GM19463 (cell line): Measurements from ENCODE around the gene CRLF2.
A peak's percentile ranks its signal among the peaks of the same experiment; 100 is the strongest.
"Not testable (repeated sequence)": the region's sequence is repeated elsewhere in the genome, so short reads cannot be mapped to it uniquely, and the experiment has no call there.

Experiments
- ATAC-seq: cut with Tn5 transposase; IDR thresholded peaks from one replicate; pipeline ENCODE4 v1.9.1; 2021; ENCODE audit warnings: mild to moderate bottlenecking, moderate library complexity; ENCODE audit not compliant: unreplicated experiment

The CRLF2 gene, protein sequence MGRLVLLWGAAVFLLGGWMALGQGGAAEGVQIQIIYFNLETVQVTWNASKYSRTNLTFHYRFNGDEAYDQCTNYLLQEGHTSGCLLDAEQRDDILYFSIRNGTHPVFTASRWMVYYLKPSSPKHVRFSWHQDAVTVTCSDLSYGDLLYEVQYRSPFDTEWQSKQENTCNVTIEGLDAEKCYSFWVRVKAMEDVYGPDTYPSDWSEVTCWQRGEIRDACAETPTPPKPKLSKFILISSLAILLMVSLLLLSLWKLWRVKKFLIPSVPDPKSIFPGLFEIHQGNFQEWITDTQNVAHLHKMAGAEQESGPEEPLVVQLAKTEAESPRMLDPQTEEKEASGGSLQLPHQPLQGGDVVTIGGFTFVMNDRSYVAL

DNA sequence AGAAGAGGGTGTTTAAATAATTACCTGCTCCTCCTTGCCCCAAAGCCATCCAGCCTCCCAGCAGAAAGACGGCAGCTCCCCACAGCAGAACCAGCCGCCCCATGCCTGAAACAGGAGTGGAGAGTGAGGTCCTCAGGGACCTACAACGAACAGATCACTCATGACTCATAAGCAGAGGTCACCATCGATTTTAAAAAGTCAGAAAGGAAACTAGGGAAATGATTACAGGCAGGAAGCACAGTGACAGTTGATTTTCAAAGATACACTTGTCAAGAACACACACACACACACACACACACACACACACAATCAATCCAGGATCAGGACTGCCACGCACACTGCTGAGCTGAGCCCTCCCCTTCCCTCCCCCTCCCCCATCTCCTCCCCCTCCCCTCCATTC, at the start of gene CRLF2:
Gene CRLF2, minus strand, starts transcription at position 118 of the 400 bp plus-strand sequence. Its CDS starts 15 bp downstream, at position 103.
- peak; percentile 76 for ATAC-seq

DNA sequence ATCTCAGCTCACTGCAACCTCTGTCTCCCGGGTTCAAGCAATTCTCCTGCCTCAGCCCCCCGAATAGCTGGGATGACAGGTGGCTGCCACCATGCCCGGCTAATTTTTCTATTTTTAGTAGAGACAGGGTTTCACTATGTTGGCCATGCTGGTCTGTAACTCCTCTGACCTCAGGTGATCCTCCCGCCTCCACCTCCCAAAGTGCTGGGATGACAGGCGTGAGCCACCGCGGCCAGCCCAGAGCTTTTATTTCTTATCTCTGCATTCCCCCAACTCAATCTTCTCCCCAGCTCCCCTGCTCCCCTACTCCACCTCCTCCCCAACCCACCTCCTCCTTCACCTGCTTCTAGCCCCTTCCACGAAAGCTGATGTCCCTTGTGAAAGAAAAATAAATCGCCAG, 49.3 kb upstream of the CRLF2 start:
- not testable (repeated sequence) for ATAC-seq

DNA sequence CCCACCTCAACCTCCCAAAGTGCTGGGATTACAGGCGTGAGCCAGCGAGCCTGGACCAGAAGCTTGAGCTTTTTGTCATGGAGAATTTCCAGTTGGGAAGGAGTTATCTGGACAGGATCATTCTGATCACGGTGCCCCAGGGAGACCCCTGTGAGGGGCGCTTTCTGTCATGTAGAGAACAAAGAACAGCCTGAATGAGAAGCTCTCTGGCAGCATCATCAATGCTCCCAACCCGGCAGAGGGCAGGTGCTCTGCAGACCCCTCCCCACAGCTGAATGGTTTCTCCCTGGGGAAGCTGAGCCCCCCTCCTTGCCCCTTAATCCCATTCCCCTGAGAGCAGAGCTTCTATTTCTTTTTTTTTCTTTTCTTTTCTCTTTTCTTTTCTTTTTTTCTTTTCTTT, 48.8 kb upstream of the CRLF2 start:
- no peak for ATAC-seq

DNA sequence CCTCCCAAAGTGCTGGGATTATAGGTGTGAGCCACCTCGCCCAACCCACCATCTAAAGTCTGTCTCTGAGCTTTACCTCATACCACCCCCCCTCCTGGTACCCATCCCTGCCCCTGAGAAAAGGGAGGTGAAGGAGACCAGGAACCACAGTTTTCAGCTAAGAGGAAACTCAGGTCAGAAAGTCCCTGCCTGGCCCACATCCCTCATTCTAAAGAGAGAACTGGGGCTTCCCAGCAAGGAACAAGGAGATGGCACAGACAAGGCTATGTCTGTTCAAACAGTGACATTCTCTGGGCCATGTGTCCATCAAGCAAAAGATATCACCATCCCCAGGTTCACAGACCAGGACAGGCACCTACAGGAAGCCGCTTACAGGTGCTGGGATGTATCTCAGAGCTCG, 40.4 kb upstream of the CRLF2 start:
- no peak for ATAC-seq

DNA sequence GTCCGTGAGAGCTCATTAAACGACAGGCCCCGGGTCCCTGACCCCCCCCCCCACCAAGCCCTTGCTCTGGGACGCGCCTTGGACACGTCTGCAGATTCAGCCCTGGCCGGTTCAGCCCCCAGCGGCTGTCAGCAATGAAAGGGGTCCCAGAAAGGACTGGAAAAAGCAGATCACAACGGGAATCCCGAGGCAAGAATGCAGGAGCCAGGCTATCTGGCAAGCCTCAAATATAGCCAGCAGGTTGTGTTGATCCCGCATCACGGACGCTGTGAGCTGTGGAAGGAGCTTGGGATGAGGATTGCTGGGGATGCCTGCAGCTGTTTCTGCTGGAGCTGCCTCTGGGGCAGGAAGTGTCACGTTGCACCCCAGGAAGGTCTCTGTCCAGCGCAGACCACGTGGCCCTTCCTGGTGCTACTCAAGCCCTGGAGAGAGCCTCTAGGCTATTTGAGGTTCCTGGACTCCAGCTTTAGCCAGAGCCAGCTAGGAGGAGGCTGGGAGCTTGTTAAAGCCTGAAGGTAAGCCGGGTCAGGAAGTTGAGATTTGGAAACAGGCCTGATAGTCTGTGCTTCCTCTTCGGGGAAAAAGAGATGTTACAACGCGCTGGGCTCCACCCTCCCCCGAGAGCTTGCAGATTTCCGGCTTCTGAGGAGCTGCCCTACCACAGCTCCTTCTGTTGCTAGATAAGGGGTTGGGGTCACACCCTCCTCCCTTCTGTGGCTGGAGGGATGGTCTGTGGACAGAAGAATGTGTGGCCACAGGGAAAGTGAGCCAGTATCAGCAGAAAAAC, 36.8 kb upstream of the CRLF2 start:
- ATAC-seq: no peak

DNA sequence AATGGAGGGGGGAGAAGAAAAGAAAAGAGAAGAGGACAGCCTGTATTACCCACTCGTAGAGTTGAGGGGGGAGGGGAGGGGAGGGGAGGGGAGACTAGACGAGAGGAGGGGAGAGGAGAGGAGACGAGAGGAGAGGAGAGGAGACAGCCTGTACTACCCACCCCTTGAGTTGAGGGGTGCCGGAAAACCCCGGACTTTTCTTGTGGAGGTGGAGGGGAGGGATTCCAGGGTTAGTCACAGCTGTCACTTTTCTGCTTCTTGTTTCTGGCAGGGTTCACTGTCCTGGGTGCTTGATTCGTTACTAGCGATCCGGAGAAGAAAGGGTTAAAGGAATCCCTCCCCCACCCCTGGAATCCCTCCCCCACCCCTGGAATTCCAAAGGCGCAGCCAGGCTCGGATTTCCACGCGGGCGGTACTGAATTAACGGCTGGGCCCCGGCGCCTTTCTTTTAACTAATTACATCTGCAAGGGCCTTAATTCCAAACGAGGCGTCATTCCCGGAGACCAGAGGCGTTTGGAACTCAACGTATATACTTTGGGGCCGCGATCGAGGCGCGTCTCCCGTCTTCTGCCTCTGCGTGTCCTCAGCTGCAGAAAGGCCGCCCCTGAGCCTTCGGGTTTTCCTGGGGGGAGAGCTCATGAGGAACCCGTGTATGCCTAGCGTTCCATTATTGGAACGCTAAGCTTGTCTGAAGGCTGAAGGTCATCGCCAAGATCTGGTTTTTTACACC, 36.0 kb upstream of the CRLF2 start:
- peak; percentile 55 for ATAC-seq

DNA sequence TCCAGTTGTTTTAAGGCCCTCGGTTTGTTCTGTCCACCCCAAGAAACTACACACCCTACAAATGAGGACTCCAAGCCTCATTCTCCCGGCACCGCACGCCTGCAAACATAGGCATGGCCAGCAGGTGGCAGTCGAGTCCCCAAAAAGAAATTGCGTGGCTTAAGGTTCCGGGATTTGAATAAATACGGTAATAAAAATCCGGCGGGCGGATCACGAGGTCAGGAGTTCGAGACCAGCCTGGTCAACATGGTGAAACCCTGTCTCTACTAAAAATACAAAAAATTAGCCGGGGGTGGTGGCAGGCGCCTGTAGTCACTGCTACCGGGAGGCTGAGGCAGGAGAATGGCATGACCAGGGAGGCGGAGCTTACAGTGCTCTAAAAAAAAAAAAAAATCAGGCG, 34.4 kb upstream of the CRLF2 start:
- ATAC-seq: peak; percentile 44

DNA sequence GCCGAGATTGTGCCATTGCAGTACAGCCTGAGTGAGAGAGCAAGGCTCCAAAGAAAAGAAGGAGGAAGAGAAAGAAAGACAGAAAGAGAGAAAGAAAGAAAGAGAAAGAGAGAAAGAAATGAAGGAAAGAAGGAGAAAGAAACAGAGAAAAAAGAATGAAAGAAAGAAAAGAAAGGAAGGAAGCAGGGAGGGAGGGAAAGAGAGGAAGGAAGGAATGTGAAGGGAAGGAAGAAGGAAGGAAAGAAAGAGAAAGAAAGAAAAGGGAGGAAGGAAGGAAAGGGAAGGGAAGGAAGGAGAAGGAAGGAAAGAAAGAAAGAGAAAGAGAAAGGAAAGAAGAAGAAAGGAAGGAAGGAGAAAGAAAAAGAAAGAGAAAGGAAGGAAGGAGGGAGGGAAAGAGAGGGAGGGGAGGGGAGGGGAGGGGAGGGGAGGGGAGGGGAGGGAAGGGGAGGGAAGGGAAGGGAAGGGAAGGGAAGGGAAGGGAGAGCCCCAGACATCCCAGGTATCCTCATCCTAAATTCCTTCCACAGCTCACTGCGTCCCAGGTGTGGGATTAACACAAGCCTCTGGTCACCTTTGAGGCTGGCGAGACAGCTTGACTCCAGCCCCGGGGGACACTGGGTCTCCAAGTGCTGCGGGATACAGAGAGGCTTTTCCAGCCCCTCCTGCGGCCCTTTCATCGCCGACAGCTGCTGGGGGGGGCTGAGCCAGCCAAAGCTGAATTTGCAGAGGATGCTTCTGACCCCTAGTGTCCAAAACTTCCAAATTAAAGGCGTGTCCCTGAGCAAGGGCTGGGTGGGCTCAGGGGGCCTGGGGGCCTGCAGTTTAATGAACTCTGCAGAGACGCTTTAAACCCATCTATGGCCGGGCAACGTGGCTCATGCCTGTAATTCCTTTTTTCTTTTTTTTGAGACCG, 32.0 kb upstream of the CRLF2 start:
- ATAC-seq: no peak

DNA sequence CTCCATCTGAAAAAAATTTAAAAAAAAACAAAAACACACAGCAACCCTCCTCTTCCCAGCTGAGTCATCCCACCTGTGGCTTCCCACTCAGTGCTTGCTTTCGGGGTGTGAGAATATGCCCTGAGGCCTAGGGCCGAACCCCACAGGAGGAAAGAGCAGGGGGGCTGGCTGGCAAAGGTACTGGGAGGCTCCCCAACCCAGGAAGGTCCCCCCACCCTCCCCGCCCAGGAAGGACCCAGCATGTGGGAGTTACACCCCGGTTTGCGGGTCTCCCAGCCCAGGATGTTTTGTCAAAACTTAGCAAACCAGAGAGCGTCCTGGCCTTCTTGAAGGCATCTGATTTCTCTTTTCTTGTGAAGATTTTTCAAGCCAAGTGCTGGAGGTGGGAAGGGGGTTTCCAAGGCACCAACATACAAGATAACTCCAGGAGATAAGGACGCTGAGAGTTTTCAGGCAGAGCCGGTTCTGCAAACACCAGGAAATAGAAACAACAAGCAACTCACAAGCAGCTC, 30.5 kb upstream of the CRLF2 start:
- peak; percentile 40 for ATAC-seq

DNA sequence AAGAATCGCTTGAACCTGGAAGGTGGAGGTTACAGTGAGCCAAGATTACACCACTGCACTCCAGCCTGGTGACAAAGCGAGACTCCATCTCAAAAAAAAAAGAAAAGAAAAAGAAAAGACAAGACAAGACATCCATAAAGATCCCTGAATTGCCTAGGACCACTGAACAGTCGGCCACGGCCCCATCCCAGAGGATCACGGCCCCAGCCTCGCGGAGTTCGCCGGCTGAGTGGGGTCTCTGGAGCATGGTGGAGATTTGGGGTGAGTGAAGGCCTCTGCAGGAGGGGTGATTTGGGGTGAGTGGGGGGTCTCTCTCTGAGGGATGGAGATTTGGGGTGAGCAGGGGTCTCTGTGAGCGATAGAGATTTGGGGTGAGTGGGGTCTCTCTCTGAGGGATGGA, 28.1 kb upstream of the CRLF2 start:
- ATAC-seq: not testable (repeated sequence)

DNA sequence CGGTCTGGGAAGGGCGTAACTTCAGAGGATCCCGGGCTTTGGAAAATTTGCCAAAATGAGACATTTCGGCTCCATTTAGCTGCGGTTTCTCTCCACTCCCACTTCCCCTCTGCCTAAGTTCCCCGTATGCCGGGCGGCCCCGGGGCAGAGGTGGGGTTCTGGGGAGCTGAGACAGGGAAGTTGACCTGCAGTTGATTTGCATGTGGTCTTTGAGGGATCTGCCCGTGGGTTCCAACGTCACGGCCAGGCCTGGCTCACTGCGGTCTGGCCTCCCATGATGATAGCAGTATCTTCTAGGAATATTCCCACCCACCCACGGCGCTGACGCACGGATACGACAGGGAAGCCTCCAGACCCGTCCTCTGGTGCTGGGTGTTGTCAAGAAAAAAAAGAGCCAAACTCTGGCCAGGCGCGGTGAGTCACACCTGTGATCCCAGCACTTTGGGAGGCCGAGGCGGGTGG, 27.3 kb upstream of the CRLF2 start:
- peak; percentile 77 for ATAC-seq

DNA sequence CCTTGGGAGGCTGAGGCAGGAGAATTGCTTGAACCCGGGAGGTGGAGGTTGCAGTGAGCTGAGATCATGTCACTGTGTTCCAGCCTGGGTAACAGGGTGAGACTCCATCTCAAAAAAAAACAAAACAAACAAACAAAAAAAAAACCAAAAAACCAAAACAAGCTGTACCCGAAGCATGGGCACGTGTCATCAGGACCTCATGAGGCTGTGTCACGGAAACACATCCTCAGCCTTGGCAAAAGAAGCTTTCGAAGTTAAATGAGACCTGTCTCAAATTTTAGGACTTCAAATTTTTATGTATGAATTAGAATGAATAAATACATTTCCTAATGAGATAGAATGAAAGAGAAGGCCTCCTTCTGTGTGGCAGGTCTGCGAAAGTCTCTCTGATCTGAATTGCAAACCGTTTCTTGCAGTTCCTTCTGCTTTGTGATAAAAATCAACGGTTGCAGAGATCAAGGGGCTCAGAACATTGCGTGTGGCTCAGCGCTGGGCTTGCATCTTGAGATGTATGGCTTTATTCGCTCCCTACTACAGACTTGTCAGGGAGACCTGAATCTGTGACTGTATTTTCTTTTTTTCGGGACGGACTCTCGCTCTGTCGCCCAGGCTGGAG, 19.5 kb upstream of the CRLF2 start:
- ATAC-seq: no peak

DNA sequence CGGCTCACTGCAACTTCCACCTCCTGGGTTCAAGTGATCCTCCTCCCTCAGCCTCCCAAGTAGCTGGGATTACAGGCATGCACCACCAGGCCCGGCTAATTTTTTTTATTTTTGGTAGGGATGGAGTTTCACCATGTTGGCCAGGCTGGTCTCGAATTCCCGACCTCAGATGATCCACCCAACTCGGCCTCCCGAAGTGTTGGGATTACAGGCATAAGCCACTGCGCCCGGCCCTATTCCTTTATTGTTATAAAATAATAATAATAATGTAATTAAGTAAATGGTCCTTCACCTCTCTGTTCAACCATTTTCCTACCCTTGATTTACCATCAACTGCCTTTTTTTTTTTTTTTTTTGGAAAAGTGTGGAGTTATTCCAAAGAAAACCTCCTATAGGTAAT, 15.7 kb upstream of the CRLF2 start:
- ATAC-seq: not testable (repeated sequence)

DNA sequence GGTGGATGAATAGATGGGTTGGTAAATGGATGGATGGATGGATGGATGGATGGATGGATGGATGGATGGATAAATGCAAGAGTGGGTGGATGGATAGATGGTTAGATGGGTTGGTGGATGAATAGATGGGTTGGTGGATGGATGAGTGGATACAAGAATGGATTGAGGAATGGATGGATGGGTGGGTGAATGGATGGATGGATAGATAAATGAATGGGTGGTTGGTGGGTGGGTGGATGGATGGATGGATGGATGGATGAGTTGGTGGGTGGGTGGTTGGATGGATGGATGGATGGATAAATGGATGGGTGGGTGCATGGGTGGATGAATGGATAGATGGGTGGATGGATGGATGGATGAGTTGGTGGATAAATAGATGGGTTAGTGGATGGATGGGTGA, 13.8 kb upstream of the CRLF2 start:
- no peak for ATAC-seq

DNA sequence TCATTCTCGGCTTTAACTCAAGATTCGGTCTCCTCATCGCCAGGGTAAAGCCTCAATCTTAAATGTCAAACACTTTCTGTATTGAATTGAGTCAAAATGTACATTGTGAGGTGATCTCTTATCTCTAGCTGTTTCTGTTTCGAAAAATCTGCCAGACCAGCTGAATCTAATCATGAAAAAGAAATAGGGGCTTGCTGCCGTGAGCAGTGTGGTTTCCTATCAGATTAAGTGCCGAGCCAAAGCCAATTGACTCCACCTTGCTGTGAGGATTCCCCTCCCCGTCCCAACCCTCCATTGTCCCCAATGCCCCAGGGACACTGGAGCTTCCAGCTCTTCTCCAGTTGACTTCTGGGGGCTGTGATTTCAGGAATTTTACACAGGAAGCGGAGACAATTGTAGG, 12.5 kb upstream of the CRLF2 start:
- no peak for ATAC-seq

DNA sequence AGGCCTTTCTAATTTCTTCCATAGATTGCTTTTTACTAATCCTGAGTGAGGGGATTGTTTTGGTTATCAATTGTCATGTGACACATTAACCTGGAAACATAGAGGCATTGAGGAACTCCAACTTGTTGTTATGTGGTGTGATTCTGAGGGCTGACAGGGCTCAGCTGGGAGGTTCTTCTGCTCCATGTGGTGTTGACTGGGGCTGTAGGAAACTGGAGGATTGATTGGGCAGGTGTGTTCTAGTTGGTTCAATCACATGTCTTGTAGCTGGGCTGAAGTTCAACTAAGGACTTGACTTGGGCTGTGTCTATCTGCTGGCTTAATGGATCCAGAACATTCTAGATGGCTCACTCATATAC, 10.8 kb upstream of the CRLF2 start:
- ATAC-seq: no peak

DNA sequence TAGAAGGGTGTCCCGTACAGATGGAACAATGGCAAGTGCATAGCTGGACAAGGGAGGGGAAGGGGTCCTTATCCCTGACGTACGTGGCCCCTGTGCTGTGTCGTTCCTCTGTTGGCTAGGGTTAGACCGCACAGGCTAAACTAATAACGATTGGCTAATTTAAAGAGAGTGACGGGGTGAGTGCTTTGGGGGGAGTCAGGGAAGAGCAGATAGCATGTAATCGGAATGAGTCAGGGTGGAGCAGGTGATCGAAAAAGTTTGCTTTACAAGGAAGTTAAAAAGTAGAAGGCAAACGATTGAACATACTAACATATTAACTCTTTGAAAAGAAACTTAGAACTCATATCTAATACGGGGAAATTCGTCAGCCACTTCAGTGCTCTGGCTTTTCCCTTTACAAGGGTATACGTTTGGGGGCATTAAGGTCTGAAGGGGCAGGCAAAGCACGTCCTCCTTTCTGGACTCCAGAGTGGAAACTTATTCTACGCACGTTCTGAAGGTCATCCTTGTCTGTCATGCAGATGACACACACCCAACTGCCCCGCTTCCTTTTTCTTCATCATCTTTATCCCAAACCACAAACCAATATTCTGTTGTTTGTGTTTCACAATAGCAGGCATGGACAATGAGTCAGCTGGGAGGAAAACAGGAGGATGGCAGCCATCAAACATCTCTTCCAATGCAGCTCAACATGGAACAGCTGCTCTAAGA, 10.2 kb upstream of the CRLF2 start:
- no peak for ATAC-seq

DNA sequence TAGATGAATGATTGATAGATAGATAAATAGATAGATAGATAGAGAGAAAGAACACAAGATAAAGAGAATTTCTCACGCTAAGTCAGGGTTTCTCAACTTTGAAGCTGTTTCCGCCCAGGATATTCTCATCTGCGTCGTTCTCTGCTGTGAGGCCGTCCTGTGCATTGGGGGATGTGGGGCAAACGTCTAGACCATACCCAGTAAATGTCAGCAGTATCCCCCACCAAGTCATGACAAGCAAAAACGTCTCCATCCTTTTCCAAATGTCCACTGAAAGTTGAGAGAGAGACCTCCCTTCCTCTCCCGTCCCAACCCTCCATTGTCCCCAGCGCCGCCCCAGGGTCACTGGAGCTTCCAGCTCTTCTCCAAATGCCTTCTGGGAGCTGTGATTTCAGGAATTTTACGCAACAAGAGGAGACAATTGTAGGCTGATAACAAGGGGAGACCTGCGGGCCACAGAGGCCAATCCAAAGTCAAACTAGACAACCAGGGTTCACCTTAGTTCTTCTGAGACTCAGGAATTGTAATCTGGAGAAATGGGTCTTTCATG, 8.9 kb upstream of the CRLF2 start:
- ATAC-seq: no peak

DNA sequence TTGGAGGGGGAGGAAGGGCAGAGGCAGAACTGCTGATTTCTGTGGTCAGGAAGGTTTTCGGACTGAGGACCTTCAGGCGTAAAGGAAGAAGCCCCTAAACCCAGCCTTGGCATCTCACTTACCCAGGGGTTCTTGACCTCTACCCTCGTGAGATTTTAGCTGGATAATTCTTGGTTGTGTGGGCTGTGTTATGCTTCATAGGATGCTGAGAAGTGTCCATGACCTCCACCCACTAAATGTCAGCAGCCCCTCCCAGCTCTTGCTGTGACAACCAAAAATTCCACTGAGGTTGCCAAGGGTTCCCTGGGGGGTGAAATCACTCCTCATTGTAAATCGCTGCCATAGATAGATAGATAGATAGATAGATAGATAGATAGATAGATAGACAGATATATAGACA, 5.8 kb upstream of the CRLF2 start:
- ATAC-seq: no peak
